UCSD-AML1 (cell line): ENCODE results near the gene CXCL17.

Experiments
- DNase-seq: peaks from one replicate; lab custom pipeline; 2025; ENCODE audit not compliant: unreplicated experiment; lab: John Stamatoyannopoulos, UW

Gene CXCL17

GRCh38 chr19:42424712-42425131, 18.0 kb downstream of the CXCL17 start:
- no peak for DNase-seq

DNA sequence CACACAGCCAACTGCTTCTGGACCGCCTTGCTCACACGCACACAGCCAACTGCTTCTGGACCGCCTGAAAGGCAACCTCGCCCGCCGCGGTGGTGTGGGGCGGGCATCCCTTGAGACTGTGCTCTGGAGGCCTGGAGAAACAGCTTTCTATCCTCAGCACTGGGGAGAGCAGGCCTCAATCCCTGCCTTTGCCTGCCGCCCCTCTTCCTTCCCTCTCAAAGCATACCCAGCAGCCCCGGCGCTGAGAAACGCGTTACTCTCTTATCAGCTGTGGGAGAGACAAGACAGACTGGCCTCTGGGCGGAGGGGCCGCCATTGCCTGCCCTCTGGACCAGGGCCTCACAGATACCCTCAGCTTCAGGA, 18.4 kb downstream of the CXCL17 start:
- DNase-seq, result no peak

DNA sequence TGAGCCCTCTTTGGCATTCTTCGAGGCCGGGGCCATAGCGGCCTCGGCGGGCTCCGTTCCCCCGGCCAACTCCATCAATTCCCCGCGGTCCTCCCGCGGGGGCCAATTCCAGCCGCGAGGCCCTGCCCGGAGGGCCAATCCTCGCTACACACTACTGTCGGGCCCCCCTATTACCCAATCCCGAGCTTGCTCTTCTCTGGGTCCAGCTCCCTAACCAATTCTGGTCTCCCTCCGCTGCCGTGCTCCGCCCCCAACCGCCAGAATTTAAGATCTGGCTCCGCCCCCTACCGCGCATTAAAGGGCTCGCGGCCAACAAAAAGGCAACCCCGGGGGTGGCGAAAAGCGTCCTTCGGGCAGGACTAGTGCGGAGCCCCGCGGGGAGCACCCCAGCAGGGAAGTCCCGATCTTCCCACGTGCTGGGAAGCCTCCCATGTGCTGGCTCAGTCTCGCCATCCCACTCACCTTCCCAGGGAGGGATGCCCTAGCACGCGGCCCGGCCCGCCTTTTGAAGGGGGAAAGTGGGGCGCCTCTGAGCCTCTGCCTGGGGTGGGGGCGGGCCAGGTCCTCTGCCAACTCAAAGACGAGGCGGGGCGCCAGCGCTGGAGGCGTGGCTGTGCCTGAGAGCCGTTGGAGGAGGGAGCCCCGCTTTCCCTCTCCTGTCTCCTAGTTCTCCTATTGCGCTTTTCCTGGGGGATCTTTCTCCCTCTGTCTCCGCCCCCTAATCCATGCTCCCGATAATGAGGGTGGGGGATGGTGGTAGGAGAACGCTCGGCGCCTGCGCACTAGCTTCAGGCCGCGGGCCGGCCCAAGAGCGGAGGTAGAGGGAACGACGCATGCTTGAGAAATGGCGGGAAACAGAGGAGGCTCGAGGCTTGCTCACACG, 19.0 kb downstream of the CXCL17 start:
- DNase-seq, result peak; percentile 65

GRCh38 chr19:42422901-42423461, 19.8 kb downstream of the CXCL17 start:
- DNase-seq, result no peak

DNA sequence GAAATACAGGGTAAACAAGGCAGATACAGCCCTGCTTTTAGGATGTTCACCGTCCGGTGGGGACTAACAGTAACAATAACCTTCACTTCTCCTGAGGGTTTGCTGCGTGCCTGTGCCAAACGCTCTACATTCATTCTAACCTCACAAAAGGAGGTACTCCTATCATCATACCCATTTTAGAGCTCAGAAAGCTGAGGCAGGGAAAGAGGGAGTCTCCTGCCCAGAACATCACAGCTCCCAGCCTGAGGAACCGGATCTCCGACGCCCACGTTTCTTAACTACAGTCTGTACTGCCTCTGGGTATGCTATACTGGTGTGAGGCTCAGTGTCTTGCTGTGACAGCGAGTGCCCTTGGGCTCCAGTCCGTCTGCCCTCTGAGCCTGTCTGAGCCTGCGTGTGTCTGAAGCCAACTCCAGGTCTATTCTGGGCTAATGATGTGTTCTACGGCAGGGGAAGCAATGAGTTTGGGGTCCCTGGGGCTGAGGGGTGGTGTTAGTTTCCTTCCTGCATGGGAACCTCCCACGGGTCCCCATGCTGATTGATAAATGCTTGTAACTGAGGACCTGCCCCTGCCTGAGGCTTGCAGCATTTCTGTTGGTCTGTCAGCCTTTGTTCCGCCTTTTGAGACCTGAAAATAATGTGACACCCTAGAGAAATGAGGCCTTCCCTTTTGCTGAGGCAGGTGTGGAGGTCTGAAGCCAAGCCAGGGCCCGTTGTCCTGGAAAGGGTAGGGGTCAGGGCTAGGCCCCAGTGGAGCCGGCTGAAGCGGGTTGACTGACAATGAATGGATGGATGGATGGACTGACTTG, 20.4 kb downstream of the CXCL17 start:
- DNase-seq, result no peak

- no peak for DNase-seq
These were observed 21.1 kb downstream of the CXCL17 start for GRCh38 chr19:42421591-42422031.

- DNase-seq, result no peak
These were observed 21.6 kb downstream of the CXCL17 start for GRCh38 chr19:42421101-42421500.

DNA sequence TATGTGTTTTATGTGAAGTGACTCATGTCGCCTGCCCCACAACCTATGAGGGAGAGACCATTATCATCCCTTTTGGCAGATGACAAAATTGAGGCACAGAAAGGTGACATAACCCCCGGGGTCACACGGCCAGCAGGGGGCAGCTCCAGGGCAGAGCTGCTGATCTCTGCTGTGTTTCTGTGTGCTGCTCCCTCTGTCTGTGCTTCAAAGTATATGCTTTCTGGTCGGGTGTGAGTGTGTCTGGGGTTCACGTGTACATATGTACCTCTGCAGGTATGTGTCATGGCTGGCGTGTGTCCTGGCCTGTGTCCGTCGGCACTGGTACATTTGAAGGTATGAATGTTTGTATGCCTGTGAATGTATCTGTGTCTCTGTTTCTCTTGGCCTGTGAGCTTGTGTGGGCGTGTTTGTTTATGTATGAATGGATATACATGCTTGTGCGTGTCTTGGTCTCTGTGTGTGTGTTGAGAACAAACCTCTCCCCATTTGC, 22.6 kb downstream of the CXCL17 start:
- DNase-seq, result peak; percentile 66

GRCh38 chr19:42419309-42419708, 23.4 kb downstream of the CXCL17 start:
- no peak for DNase-seq

DNA sequence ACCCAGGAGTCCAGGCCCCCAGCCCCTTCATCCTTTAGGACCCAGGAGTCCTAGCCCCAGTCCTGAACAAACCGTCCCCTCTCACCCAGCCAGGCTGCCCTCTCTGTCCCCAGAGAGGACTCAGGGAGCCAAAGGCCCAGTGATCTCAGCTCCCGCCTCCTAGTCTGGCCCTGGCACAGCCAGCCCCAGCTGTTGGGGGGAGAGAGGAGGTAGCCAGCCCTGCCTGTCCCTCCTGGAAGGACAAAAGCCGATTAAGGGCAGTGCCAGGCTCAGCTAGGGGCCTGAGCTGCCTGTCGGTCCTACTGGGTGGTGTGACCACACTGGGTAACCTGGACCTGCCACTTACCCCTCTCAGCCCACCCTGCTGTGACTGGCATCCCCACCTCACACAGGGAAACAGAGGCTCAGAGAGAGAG, 30.1 kb downstream of the CXCL17 start:
- DNase-seq, result no peak

DNA sequence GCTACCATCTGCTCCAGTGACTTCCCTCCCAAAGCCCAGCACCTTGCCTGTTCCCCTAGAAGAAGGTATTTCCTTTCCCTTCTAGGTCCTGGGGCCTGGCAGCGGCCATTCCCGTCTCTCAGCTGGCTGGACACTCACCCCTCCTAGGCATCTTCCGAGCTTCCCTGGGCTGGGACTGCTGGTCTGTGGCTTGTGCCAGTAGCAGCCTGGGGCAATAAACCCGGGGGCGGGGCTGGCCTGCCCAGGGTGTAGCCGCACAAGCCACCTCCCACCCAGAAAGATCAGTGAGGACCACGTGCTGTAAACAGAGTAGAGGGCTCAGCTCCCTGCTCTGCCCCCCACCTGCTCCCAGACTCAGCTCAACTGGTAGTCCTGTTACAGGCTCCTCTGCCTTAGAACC, 30.5 kb downstream of the CXCL17 start:
- DNase-seq, result no peak

GRCh38 chr19:42411581-42412178, 31.1 kb downstream of the CXCL17 start:
- no peak for DNase-seq

GRCh38 chr19:42410371-42410770, 32.4 kb downstream of the CXCL17 start:
- DNase-seq, result no peak

GRCh38 chr19:42409477-42409876, 33.3 kb downstream of the CXCL17 start:
- DNase-seq, result no peak

DNA sequence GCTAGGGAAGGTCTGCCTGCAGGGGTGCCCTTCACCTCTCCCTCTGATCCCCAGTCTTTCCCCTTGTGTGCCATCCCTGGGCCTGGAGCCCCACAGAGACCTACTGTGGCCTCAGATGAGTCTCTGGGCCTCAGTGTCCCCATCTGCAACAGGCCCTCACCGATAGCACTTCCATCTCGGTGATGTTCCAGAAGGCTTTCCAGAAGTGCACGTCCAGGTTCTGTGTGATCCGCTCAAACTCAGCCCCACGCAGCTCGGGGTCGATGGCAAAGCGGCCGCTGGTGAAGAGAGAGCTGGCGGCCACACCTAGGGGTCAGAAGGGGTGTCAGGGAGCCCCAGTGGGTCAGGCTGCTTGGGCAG, 35.0 kb downstream of the CXCL17 start:
- no peak for DNase-seq

DNA sequence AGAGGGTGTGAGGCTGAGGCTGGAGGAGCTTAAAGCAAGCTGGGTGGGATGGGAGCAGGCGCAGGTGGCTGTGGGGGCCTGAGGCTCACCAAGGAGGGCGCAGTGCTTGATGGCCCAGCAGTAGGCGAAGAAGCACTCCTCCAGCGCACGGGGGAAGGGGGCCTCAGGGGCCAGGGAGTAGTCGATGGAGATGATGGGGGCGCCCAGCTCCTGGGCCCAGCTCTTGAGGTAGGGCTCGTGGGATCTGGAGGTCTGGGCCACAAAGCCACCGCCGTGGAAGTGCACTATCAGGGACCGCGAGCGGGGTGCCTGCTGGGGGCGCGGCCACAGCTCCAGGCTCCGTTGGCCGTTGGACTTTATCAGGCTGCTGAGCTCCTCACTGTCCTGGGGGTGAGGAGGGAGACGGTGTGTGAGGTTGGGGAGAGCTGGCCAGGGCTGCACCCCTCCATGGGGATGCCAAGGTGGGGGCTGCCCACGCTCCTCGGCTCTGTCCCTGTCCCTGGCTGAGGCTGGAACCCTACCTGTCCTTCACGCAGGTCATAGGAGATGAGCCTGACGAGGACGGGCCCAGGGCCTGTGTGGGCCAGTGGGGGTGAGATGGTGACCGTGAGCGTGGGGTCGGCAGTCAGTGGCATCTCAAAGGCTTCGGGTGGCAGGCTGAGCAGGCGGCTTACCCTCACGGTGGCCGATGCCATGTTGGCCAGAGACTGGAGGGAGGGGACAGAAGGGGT, 35.5 kb downstream of the CXCL17 start:
- DNase-seq, result no peak

- DNase-seq, result no peak
These were observed 36.6 kb downstream of the CXCL17 start for GRCh38 chr19:42406111-42406510.

- DNase-seq, result no peak
These were observed 39.2 kb downstream of the CXCL17 start for GRCh38 chr19:42403586-42403985.

DNA sequence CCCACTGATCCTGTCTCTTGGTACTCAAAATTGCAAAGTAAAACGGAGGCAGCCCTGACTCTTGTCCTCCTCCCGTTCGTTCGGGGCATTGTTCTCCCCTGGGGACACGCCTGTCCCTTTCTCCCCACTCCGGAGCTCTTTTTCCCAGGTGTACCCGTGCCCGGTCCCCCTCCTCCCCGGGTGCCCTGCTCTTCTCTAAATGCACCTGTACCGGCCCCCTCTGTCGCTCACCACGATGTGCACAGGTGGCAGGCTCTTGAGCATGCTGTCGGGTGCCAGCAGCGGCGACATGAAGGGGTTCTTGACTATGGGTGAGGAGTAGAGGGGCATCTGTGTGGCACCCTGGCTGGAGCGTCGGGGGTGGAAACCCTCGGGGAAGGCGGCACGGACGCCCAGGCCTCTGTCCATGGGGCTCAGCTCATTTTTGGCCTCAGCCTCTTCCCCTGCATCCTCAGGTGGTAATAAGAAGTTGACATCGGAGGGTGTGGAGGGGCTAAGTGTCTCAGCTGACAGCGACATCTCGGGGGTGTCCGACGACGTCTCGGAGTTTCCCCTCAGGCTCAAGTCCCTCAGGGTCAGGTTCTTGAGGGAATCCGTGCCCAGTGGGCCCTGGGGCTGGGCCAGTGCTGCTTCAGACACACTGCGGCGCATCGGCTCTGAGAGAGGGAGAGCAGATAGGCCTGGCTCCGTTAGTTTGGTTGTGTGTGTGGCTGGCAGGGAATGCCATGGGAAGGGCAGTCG, 40.2 kb downstream of the CXCL17 start:
- no peak for DNase-seq
